ENCODE measurements around the gene P2RX4.

DNA sequence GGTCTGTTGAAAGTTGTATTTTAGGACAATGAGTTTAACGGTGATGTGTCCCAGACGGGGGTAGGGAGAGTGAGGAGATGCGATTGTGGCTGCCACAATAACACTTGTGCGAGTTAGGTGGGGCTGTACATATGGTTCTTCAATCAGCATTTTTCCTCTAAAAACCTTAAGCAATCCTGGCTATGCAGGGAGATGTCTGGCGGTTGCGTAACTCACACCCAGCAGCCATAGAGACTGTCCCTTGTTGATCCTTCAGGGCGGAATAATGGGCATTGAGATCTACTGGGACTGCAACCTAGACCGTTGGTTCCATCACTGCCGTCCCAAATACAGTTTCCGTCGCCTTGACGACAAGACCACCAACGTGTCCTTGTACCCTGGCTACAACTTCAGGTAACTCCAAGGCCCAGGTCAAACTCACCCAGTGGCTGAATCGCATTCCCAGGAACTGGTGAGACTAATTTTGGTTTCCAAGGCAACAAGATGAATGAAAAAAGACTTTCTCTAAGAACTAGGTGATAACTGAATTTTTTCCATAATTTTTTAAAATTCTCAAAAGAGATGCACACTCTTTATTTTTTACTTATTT lies 42.6 kb upstream of the P2RX4 start:
- TF ChIP-seq, protein P1, sequence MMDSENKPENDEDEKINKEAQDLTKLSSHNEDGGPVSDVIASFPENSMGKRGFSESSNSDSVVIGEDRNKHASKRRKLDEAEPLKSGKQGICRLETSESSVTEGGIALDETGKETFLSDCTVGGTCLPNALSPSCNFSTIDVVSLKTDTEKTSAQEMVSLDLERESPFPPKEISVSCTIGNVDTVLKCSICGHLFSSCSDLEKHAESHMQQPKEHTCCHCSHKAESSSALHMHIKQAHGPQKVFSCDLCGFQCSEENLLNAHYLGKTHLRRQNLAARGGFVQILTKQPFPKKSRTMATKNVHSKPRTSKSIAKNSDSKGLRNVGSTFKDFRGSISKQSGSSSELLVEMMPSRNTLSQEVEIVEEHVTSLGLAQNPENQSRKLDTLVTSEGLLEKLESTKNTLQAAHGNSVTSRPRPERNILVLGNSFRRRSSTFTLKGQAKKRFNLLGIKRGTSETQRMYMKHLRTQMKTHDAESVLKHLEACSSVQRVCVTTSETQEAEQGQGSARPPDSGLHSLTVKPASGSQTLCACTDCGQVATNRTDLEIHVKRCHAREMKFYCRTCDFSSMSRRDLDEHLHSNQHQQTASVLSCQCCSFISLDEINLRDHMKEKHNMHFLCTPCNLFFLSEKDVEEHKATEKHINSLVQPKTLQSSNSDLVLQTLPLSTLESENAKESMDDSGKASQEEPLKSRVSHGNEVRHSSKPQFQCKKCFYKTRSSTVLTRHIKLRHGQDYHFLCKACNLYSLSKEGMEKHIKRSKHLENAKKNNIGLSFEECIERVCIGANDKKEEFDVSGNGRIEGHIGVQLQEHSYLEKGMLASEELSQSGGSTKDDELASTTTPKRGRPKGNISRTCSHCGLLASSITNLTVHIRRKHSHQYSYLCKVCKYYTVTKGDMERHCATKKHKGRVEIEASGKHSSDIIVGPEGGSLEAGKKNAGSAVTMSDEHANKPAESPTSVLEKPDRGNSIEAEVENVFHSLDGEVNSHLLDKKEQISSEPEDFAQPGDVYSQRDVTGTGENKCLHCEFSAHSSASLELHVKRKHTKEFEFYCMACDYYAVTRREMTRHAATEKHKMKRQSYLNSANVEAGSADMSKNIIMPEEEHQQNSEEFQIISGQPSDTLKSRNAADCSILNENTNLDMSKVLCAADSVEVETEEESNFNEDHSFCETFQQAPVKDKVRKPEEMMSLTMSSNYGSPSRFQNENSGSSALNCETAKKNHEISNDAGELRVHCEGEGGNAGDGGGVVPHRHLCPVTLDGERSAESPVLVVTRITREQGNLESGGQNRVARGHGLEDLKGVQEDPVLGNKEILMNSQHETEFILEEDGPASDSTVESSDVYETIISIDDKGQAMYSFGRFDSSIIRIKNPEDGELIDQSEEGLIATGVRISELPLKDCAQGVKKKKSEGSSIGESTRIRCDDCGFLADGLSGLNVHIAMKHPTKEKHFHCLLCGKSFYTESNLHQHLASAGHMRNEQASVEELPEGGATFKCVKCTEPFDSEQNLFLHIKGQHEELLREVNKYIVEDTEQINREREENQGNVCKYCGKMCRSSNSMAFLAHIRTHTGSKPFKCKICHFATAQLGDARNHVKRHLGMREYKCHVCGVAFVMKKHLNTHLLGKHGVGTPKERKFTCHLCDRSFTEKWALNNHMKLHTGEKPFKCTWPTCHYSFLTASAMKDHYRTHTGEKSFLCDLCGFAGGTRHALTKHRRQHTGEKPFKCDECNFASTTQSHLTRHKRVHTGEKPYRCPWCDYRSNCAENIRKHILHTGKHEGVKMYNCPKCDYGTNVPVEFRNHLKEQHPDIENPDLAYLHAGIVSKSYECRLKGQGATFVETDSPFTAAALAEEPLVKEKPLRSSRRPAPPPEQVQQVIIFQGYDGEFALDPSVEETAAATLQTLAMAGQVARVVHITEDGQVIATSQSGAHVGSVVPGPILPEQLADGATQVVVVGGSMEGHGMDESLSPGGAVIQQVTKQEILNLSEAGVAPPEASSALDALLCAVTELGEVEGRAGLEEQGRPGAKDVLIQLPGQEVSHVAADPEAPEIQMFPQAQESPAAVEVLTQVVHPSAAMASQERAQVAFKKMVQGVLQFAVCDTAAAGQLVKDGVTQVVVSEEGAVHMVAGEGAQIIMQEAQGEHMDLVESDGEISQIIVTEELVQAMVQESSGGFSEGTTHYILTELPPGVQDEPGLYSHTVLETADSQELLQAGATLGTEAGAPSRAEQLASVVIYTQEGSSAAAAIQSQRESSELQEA (CRISPR knock-in tag; IDR thresholded peaks at IDR 0.05; ENCODE audit: not compliant biosample characterization), result no peak
- no peak for TF ChIP-seq ATF1 (CRISPR knock-in tag; IDR thresholded peaks at IDR 0.05)
- TF ChIP-seq EZH2 (conservative IDR thresholded peaks at IDR 0.05; ENCODE audit: low read depth, low read length), result no peak
- TF ChIP-seq POLR2AphosphoS5 (IDR thresholded peaks at IDR 0.05; ENCODE audit: low read depth, low read length), result no peak
- TF ChIP-seq MATR3 (CRISPR knock-in tag; IDR thresholded peaks at IDR 0.05), result no peak
- TF ChIP-seq POLR2A (IDR thresholded peaks at IDR 0.05; ENCODE audit: insufficient read depth in 1 of 2, low read depth in 2 of 2, low read length in 2 of 2), result no peak
- TF ChIP-seq, protein P2, sequence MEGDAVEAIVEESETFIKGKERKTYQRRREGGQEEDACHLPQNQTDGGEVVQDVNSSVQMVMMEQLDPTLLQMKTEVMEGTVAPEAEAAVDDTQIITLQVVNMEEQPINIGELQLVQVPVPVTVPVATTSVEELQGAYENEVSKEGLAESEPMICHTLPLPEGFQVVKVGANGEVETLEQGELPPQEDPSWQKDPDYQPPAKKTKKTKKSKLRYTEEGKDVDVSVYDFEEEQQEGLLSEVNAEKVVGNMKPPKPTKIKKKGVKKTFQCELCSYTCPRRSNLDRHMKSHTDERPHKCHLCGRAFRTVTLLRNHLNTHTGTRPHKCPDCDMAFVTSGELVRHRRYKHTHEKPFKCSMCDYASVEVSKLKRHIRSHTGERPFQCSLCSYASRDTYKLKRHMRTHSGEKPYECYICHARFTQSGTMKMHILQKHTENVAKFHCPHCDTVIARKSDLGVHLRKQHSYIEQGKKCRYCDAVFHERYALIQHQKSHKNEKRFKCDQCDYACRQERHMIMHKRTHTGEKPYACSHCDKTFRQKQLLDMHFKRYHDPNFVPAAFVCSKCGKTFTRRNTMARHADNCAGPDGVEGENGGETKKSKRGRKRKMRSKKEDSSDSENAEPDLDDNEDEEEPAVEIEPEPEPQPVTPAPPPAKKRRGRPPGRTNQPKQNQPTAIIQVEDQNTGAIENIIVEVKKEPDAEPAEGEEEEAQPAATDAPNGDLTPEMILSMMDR (CRISPR knock-in tag; IDR thresholded peaks at IDR 0.05), result no peak
- no peak for TF ChIP-seq GABPA (IDR thresholded peaks at IDR 0.05; ENCODE audit: low read depth, low read length)
- TF ChIP-seq GABPA (CRISPR knock-in tag; IDR thresholded peaks at IDR 0.05; ENCODE audit: low read depth), result no peak
- TF ChIP-seq THYN1 (CRISPR knock-in tag; IDR thresholded peaks at IDR 0.05; ENCODE audit: borderline replicate concordance, low read depth), result no peak
